H1 (cell line): Measurements from ENCODE around the gene NDRG2. TPM values are rescaled to one million over a fixed set of nuclear protein-coding genes. Genes with fewer than 3 reads are reported as not detected.

Experiments used
- CTCF ChIA-PET: fragments of 300-600 bp; sonication (Branson Sonifier 250); formaldehyde crosslinking; loops from one replicate; lab custom pipeline; 2021; ENCODE audit not compliant: partially characterized antibody; lab: Charles Lee
- POLR2A ChIA-PET: fragments of 300-600 bp; sonication (Branson Sonifier 250); formaldehyde crosslinking; loops from one replicate; lab custom pipeline; 2021; ENCODE audit warnings: inconsistent platforms; ENCODE audit not compliant: partially characterized antibody; lab: Charles Lee
- DNase-seq, 2 experiments: peaks; one replicate each; pipeline versions ENCODE4 v3.0.0 to v3.0.0-alpha.2; 2010 to 2022; ENCODE audit warnings: low spot score in 2 of 2, low read depth in 1 of 2, mixed read lengths in 1 of 2
- FAIRE-seq: peaks from 2 replicates; lab custom pipeline; 2011; peaks lifted over from hg19 to GRCh38; lab: Jason Lieb, UNC
- H2AFZ ChIP-seq: 2 replicates; pipeline ENCODE4 v1.8.1; 2012; ENCODE audit warnings: low read length, inconsistent platforms
- H2AK5ac ChIP-seq: 2 replicates; pipeline ENCODE4 v1.6.1; 2013; ENCODE audit warnings: low read depth, low read length
- H2BK120ac ChIP-seq: replicated peaks from 2 replicates; pipeline ENCODE3; 2013; ENCODE audit warnings: low read depth, low read length, inconsistent platforms
- H2BK12ac ChIP-seq: 2 replicates; pipeline ENCODE4 v1.6.1; 2013; ENCODE audit warnings: low read depth, low read length
- H2BK15ac ChIP-seq: 2 replicates; pipeline ENCODE4 v1.6.1; 2013; ENCODE audit warnings: low read length
- H2BK20ac ChIP-seq: 2 replicates; pipeline ENCODE4 v1.6.1; 2013; ENCODE audit warnings: low read length
- H2BK5ac ChIP-seq: 2 replicates; pipeline ENCODE4 v1.6.1; 2013; ENCODE audit warnings: low read depth, low read length
- H3K14ac ChIP-seq: 2 replicates; pipeline ENCODE4 v1.6.1; 2013; ENCODE audit warnings: inconsistent platforms; ENCODE audit not compliant: insufficient read length
- H3K18ac ChIP-seq: 2 replicates; pipeline ENCODE4 v1.6.1; 2013; ENCODE audit warnings: low read length; ENCODE audit errors: extremely low read depth
- H3K23ac ChIP-seq: 2 replicates; pipeline ENCODE4 v1.6.1; 2013; ENCODE audit warnings: inconsistent platforms; ENCODE audit not compliant: insufficient read length
- H3K23me2 ChIP-seq: 2 replicates; pipeline ENCODE4 v1.6.1; 2013; ENCODE audit warnings: low read depth, low read length
- H3K27ac ChIP-seq: 2 replicates; pipeline ENCODE4 v1.6.1; 2011; ENCODE audit warnings: low read depth, low read length, inconsistent platforms
- H3K27me3 ChIP-seq, 4 experiments: replicated peaks in 1 of 4; 1 replicate in 1 of 4; 2 replicates in 3 of 4; pipeline versions ENCODE4 v1.6.1 to v1.8.1; 2011 to 2013; ENCODE audit warnings: low read length in 3 of 4, mild to moderate bottlenecking in 3 of 4, inconsistent platforms in 2 of 4, mixed read lengths in 2 of 4, moderate library complexity in 1 of 4; ENCODE audit not compliant: control insufficient read depth in 3 of 4, insufficient read depth in 3 of 4; ENCODE audit errors: extremely low read depth in 1 of 4
- H3K36me3 ChIP-seq, 4 experiments: 2 replicates each; pipeline versions ENCODE4 v1.6.1 to v1.8.1; 2011 to 2013; ENCODE audit warnings: mild to moderate bottlenecking in 4 of 4, low read length in 3 of 4, moderate library complexity in 2 of 4, control low read depth in 1 of 4, inconsistent platforms in 1 of 4; ENCODE audit not compliant: insufficient read depth in 4 of 4, control insufficient read depth in 2 of 4
- H3K4ac ChIP-seq: replicated peaks from 2 replicates; pipeline ENCODE3; 2013; ENCODE audit warnings: low read length, low read depth, mixed read lengths, inconsistent platforms; ENCODE audit not compliant: insufficient read length
- H3K4me1 ChIP-seq, 4 experiments: replicated peaks in 1 of 4; 1 replicate in 1 of 4; 2 replicates in 3 of 4; pipeline versions ENCODE4 v1.6.1 to v1.8.1; 2011 to 2013; ENCODE audit warnings: low read length in 3 of 4, inconsistent platforms in 2 of 4, mixed read lengths in 1 of 4; ENCODE audit not compliant: insufficient read depth in 4 of 4, control insufficient read depth in 3 of 4
- H3K4me2 ChIP-seq, 2 experiments: 2 replicates each; pipeline versions ENCODE4 v1.6.1 to v1.8.1; 2011 to 2013; ENCODE audit warnings: low read depth in 2 of 2, low read length in 2 of 2, control low read depth in 1 of 2, inconsistent platforms in 1 of 2, mild to moderate bottlenecking in 1 of 2; ENCODE audit not compliant: insufficient read depth in 1 of 2
- H3K4me3 ChIP-seq, 4 experiments: fragments of 200-600, 300-600 bp in 1 of 4; sonication (generic), shearing (Covaris generic), sonication (Bioruptor Twin) in 1 of 4; 2 replicates each; pipeline versions ENCODE4 v1.5.1 to v1.8.1; 2011 to 2016; ENCODE audit warnings: low read length in 4 of 4, low read depth in 3 of 4, control low read depth in 2 of 4, inconsistent platforms in 2 of 4, mild to moderate bottlenecking in 2 of 4, mixed read lengths in 1 of 4, moderate library complexity in 1 of 4; ENCODE audit not compliant: insufficient read depth in 2 of 4; ENCODE audit errors: extremely low read depth in 1 of 4
- H3K56ac ChIP-seq: replicated peaks from 2 replicates; pipeline ENCODE3; 2013; ENCODE audit warnings: low read depth, mild to moderate bottlenecking, mixed read lengths, low read length, inconsistent platforms; ENCODE audit not compliant: insufficient read length
- H3K79me1 ChIP-seq: 2 replicates; pipeline ENCODE4 v1.6.1; 2013; ENCODE audit warnings: low read depth, low read length, control low read depth
- H3K79me2 ChIP-seq, 2 experiments: 2 replicates each; pipeline versions ENCODE4 v1.6.1 to v1.8.1; 2012 to 2013; ENCODE audit warnings: low read length in 2 of 2, mild to moderate bottlenecking in 2 of 2, inconsistent platforms in 1 of 2; ENCODE audit not compliant: insufficient read depth in 2 of 2, control insufficient read depth in 1 of 2
- H3K9ac ChIP-seq, 4 experiments: replicated peaks in 1 of 4; 1 replicate in 1 of 4; 2 replicates in 3 of 4; pipeline versions ENCODE4 v1.6.1 to v1.8.1; 2011 to 2013; ENCODE audit warnings: low read depth in 3 of 4, low read length in 3 of 4, control low read depth in 2 of 4, mild to moderate bottlenecking in 2 of 4, moderate library complexity in 2 of 4, inconsistent platforms in 1 of 4; ENCODE audit errors: extremely low read depth in 1 of 4
- H3K9me3 ChIP-seq, 2 experiments: 2 replicates each; pipeline versions ENCODE4 v1.6.1 to v1.8.1; 2012 to 2013; ENCODE audit warnings: mild to moderate bottlenecking in 2 of 2, moderate library complexity in 2 of 2, control low read depth in 1 of 2, inconsistent platforms in 1 of 2, low read depth in 1 of 2, low read length in 1 of 2, mixed read lengths in 1 of 2; ENCODE audit not compliant: insufficient read depth in 2 of 2
- H4K20me1 ChIP-seq, 2 experiments: replicated peaks in 1 of 2; 2 replicates each; pipeline versions ENCODE3 to v1.8.1; 2011 to 2013; ENCODE audit warnings: inconsistent platforms in 2 of 2, low read length in 2 of 2, mild to moderate bottlenecking in 1 of 2; ENCODE audit not compliant: insufficient read depth in 2 of 2, control insufficient read depth in 1 of 2
- H4K5ac ChIP-seq: 2 replicates; pipeline ENCODE4 v1.6.1; 2013; ENCODE audit warnings: low read length, low read depth, mixed read lengths, inconsistent platforms; ENCODE audit not compliant: insufficient read length
- H4K8ac ChIP-seq: 2 replicates; pipeline ENCODE4 v1.8.0; 2013; ENCODE audit warnings: mild to moderate bottlenecking, moderate library complexity, low read length, inconsistent platforms; ENCODE audit not compliant: insufficient read depth; ENCODE audit errors: extremely low read depth
- H4K91ac ChIP-seq: replicated peaks from 2 replicates; pipeline ENCODE3; 2013; ENCODE audit warnings: low read length, mixed read lengths, inconsistent platforms; ENCODE audit not compliant: insufficient read length
- BRCA1 ChIP-seq: IDR thresholded peaks from 2 replicates; pipeline ENCODE4 v1.6.1; 2012; ENCODE audit warnings: low read depth, low read length, improper control_type of control experiment
- CHD2 ChIP-seq: IDR thresholded peaks from 2 replicates; pipeline ENCODE4 v1.6.1; 2012; ENCODE audit warnings: low read length, improper control_type of control experiment
- HDAC2 ChIP-seq, 2 experiments: fragments of 300-600 bp in 1 of 2; sonication (generic) in 1 of 2; IDR thresholded peaks; 2 replicates each; pipeline ENCODE4 v1.6.1; 2011 to 2012; ENCODE audit warnings: low read depth in 2 of 2, low read length in 2 of 2, mild to moderate bottlenecking in 2 of 2, moderate library complexity in 2 of 2, borderline replicate concordance in 1 of 2, inconsistent platforms in 1 of 2
- POLR2A ChIP-seq, 2 experiments: IDR thresholded peaks; 1 replicate in 1 of 2; 2 replicates in 1 of 2; pipeline ENCODE4 v1.6.1; 2011; ENCODE audit warnings: low read depth in 2 of 2, low read length in 2 of 2, mild to moderate bottlenecking in 2 of 2; ENCODE audit errors: control extremely low read depth in 1 of 2
- WGBS, 2 experiments: shearing (Covaris generic) in 1 of 2; methylation state at CpG; one replicate each; pipeline versions ENCODE4 v1.1.6 to v1.1.7; 2013 to 2015; ENCODE audit warnings: low lambda C conversion rate in 2 of 2, mixed read lengths in 2 of 2, inconsistent platforms in 1 of 2, low coverage in 1 of 2, missing lambda C conversion rate in 1 of 2; ENCODE audit not compliant: insufficient replicate concordance in 2 of 2, insufficient coverage in 1 of 2, insufficient read length in 1 of 2; ENCODE audit errors: extremely low coverage in 1 of 2, missing lambda C conversion rate in 1 of 2; 5-methylcytosine and 5-hydroxymethylcytosine counted together
- polyA plus RNA-seq, 7 experiments: library from polyadenylated mRNA; depleted of rRNA in 3 of 7; stranded (reverse) in 5 of 7; unstranded in 2 of 7; fragments of >200 nt in 5 of 7; fragments of 200-250 nt in 2 of 7; gene quantifications; 1 replicate in 5 of 7; 2 replicates in 1 of 7; 4 replicates in 1 of 7; pipeline versions ENCODE4 v1.2.1 to v1.2.3, GENCODE V29; 2011 to 2013; ENCODE audit warnings: missing spikeins in 2 of 7, mixed read lengths in 2 of 7
- total RNA-seq: library from RNA; stranded (reverse); fragmentation: NEBNext Ultra II Directional; extraction: Animal tissue kit (Norgen Biotek cat#: 25700); gene quantifications from 2 replicates; pipeline ENCODE4 v1.2.1, GENCODE V29; 2021
- TF ChIP-seq, protein P1 (sequence below): IDR thresholded peaks from 2 replicates; pipeline ENCODE4 v1.6.1; 2012; ENCODE audit warnings: inconsistent platforms
- TF ChIP-seq, protein P2 (sequence below), 3 experiments: IDR thresholded peaks; 1 replicate in 2 of 3; 2 replicates in 1 of 3; pipeline versions ENCODE4 v1.5.1 to v1.6.1; 2011; ENCODE audit warnings: low read length in 3 of 3, mild to moderate bottlenecking in 3 of 3, inconsistent platforms in 2 of 3, low read depth in 1 of 3, moderate library complexity in 1 of 3; ENCODE audit not compliant: insufficient read depth in 1 of 3; ENCODE audit errors: control extremely low read depth in 1 of 3

The NDRG2 gene
- total and polyA plus RNA-seq, 2 of the 8 experiments (the other 6 are each of a cell fraction or from before 2014, with no cell fraction given), result 29.9 to 48.6 TPM

DNA sequence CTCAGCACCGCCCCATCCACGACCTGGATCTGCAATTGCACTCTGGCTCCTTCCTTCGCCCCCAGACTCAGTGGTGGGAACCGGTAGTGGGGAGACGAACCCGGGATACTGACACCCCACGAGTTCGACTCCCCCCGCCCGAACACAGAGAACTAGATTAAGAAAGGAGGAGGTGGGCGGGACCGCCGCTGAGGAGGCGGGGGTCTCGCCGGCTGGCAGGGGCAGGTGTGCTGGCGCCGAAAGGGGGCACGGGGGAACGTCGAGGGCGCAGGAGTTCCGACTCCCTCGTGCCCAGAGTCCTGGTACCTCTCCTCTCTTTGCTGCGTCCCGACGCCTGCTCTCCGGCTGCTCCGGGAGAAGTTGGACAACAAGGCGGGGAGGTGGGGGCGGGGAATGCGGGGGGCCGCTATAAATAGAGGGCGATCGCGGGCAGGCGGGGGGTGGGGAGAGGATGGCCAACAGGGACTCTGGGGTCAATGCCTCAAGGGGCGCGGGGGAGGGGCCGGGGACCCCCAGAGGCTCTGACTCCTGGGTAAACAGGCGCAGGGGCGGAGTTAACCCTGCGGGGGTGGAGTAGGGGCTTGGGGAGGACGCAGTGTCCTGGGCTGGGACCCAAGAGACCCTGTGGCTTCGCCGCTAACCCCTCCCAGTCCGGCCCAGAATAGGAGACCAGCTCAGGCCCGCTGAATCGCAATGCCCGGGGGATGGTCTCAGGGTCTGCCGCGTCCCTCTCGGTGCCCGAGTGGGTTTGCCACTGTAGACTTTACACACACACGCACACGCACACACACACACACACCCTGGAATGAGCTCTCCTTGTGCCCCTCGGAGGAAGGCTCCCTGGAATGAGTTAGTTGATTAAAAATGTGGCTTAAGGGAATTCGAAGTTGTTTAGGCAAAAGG lies 761 bp upstream of the NDRG2 start:
- no peak for FAIRE-seq
- peaks cover 2 to 25% (median 22%) of the 10 kb centered on the region in 4 experiments; a peak in 6 of 7 replicates for H3K27me3 ChIP-seq
- peak overlapping the region; percentile 71; the same call in 1 of the 2 replicates for H3K27ac ChIP-seq
- TF ChIP-seq HDAC2 (IDR thresholded peaks at IDR 0.05; ENCODE audit: borderline replicate concordance in 1 of 2, low read depth in 2 of 2, low read length in 2 of 2), result peak in 1 of 2 experiments; percentile 79; a peak in 1 of 4 replicates
- no peak for TF ChIP-seq CHD2
- TF ChIP-seq, protein P1, sequence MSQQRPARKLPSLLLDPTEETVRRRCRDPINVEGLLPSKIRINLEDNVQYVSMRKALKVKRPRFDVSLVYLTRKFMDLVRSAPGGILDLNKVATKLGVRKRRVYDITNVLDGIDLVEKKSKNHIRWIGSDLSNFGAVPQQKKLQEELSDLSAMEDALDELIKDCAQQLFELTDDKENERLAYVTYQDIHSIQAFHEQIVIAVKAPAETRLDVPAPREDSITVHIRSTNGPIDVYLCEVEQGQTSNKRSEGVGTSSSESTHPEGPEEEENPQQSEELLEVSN, result peak; percentile 93
- peak in 1 of 2 experiments; percentile 42; a peak in 1 of 3 replicates for TF ChIP-seq POLR2A (IDR thresholded peaks at IDR 0.05; ENCODE audit: control extremely low read depth in 1 of 2, low read depth in 2 of 2, low read length in 2 of 2)
- TF ChIP-seq, protein P2, sequence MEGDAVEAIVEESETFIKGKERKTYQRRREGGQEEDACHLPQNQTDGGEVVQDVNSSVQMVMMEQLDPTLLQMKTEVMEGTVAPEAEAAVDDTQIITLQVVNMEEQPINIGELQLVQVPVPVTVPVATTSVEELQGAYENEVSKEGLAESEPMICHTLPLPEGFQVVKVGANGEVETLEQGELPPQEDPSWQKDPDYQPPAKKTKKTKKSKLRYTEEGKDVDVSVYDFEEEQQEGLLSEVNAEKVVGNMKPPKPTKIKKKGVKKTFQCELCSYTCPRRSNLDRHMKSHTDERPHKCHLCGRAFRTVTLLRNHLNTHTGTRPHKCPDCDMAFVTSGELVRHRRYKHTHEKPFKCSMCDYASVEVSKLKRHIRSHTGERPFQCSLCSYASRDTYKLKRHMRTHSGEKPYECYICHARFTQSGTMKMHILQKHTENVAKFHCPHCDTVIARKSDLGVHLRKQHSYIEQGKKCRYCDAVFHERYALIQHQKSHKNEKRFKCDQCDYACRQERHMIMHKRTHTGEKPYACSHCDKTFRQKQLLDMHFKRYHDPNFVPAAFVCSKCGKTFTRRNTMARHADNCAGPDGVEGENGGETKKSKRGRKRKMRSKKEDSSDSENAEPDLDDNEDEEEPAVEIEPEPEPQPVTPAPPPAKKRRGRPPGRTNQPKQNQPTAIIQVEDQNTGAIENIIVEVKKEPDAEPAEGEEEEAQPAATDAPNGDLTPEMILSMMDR (IDR thresholded peaks at IDR 0.05; ENCODE audit: control extremely low read depth in 1 of 3, insufficient read depth in 1 of 3, low read depth in 1 of 3, low read length in 3 of 3), result no peak
- TF ChIP-seq BRCA1, result no peak

More for the DNA sequence above, 761 bp upstream of the NDRG2 start:
- Histone ChIP-seq H2AK5ac (no peak overlapping the region), H3K4me3 (peak overlapping the region; percentile 54 to 92 (median 64)), H2BK12ac (peak overlapping the region; percentile 98), H2BK5ac (peak overlapping the region; percentile 93), H3K23me2 (peaks cover 17% of the 10 kb centered on the region), H4K8ac (peak overlapping the region; percentile 91), H3K79me1 (no peaks in the 10 kb centered on the region), H2BK120ac (no peak overlapping the region), H2AFZ (no peak overlapping the region; the same call in 1 of the 2 replicates), H4K91ac (peak overlapping the region; percentile 75), H3K4me1 (peaks cover 4 to 22% (median 14%) of the 10 kb centered on the region in 4 experiments; a peak in 6 of 7 replicates), H2BK20ac (peak overlapping the region; percentile 61; the same call in 1 of the 2 replicates), H3K18ac (peak overlapping the region; percentile 93), H4K5ac (peak overlapping the region; percentile 94), H3K56ac (peak overlapping the region; percentile 46), H3K79me2 (no peaks in the 10 kb centered on the region), H3K36me3 (0 out of 8 replicates have a peak, but pooled peaks cover 0 to 5% (median 0%) of the 10 kb centered on the region in 4 experiments), H3K4ac (no peak overlapping the region), H4K20me1 (no peaks in the 10 kb centered on the region), H3K23ac (no peak overlapping the region), H3K9me3 (no peaks in the 10 kb centered on the region), H3K4me2 (peak overlapping the region; percentile 93 to 94), H3K9ac (peak overlapping the region in 3 of 4 experiments; percentile 34 to 71 (median 50); a peak in 4 of 7 replicates), H3K14ac (no peak overlapping the region), H2BK15ac (peak overlapping the region; percentile 98; the same call in 1 of the 2 replicates)
- ChIA-PET POLR2A (interaction anchor here (0.6 to 3.4 kb wide), 24 partner anchors 8 to 77 kb away, joined by 3 to 19 read pairs (median 4); partner anchors contain the start of genes ARHGEF40 and RNASE13), CTCF (interaction anchor here (0.7 to 16.1 kb wide), 14 partner anchors 9 to 76 kb away, joined by 3 to 371 read pairs (median 4); partner anchors contain the start of genes ARHGEF40, RNASE7 and TMEM253)
- WGBS, 2 experiments, result 2% methylated on average over 36 of the region's 58 CpGs; no CpG with 5 or more reads in 1 of the 2 experiments
- peak in 1 of 2 experiments; percentile 85 for DNase-seq
